Skeletal muscle tissue (tissue), 4 donors: ENCODE measurements around the gene RHO. TPM values are rescaled to one million over a fixed set of nuclear protein-coding genes. Genes with fewer than 3 reads are reported as not detected.
"Not testable (repeated sequence)": the region's sequence is repeated elsewhere in the genome, so short reads cannot be mapped to it uniquely, and the experiment has no call there.

Experiments
- H3K27ac ChIP-seq: one replicate; pipeline ENCODE4 v1.7.0; 2013; ENCODE audit warnings: mild to moderate bottlenecking, low read depth, low read length, inconsistent platforms
- H3K27me3 ChIP-seq, 3 donors: one replicate each; pipeline ENCODE4 v1.7.0; 2013; ENCODE audit warnings: low read length in 3 of 3; ENCODE audit not compliant: control insufficient read depth in 3 of 3, insufficient read depth in 3 of 3
- H3K36me3 ChIP-seq, 3 donors: one replicate each; pipeline ENCODE4 v1.7.0; 2013; ENCODE audit warnings: low read length in 3 of 3; ENCODE audit not compliant: control insufficient read depth in 3 of 3, insufficient read depth in 3 of 3
- H3K4me1 ChIP-seq, 3 donors: one replicate each; pipeline ENCODE4 v1.7.0; 2013; ENCODE audit warnings: low read length in 3 of 3, mild to moderate bottlenecking in 3 of 3; ENCODE audit not compliant: control insufficient read depth in 3 of 3, insufficient read depth in 3 of 3
- H3K4me3 ChIP-seq, 3 donors: one replicate each; pipeline ENCODE4 v1.7.0; 2013; ENCODE audit warnings: low read length in 3 of 3
- H3K9ac ChIP-seq, 3 donors: one replicate each; pipeline ENCODE4 v1.7.0; 2013; ENCODE audit warnings: low read length in 3 of 3, mild to moderate bottlenecking in 3 of 3, moderate library complexity in 2 of 3, low read depth in 1 of 3
- H3K9me3 ChIP-seq, 3 donors: one replicate each; pipeline ENCODE4 v1.7.0; 2013; ENCODE audit warnings: low read length in 3 of 3; ENCODE audit not compliant: control insufficient read depth in 3 of 3
- total RNA-seq: library from RNA; depleted of rRNA; stranded (reverse); fragments of >200 nt; gene quantifications from one replicate; pipeline ENCODE4 v1.2.3, GENCODE V29; 2014
- donor health status: Osteomylitis.

The RHO gene
- total RNA-seq, 1 donor from 2014 or later, result not detected

GRCh38 chr3:129498603-129499488 is 29.6 kb upstream of the RHO start:
- Histone ChIP-seq H3K4me1 (peaks cover 19 to 41% (median 24%) of the 10 kb centered on the region in 3 donors), H3K36me3 (peaks cover 0 to 16% (median 5%) of the 10 kb centered on the region in 3 donors)
- not testable (repeated sequence) for H3K27me3 ChIP-seq, H3K4me3 ChIP-seq, H3K9me3 ChIP-seq, H3K27ac ChIP-seq, H3K9ac ChIP-seq

GRCh38 chr3:129499604-129500333 is 28.7 kb upstream of the RHO start:
- Histone ChIP-seq H3K36me3 (peaks cover 0 to 20% (median 5%) of the 10 kb centered on the region in 3 donors), H3K27ac (peak overlapping the region; percentile 13), H3K4me1 (peaks cover 27 to 42% (median 33%) of the 10 kb centered on the region in 3 donors)
- H3K9me3 ChIP-seq, H3K27me3 ChIP-seq, H3K4me3 ChIP-seq, H3K9ac ChIP-seq: not testable (repeated sequence)

- no peak overlapping the region for H3K4me3 ChIP-seq
- H3K4me1 ChIP-seq, result peaks cover 32 to 47% (median 39%) of the 10 kb centered on the region in 3 donors
- no peaks in the 10 kb centered on the region for H3K9me3 ChIP-seq
- no peaks in the 10 kb centered on the region for H3K27me3 ChIP-seq
- H3K9ac ChIP-seq, result no peak overlapping the region
- H3K36me3 ChIP-seq, result peaks cover 0 to 20% (median 5%) of the 10 kb centered on the region in 3 donors
- H3K27ac ChIP-seq, result peak overlapping the region; percentile 13
Observed at GRCh38 chr3:129500334-129500658, 28.1 kb upstream of the RHO start.

- H3K36me3 ChIP-seq, result peaks cover 0 to 20% (median 5%) of the 10 kb centered on the region in 3 donors
- no peak overlapping the region for H3K4me3 ChIP-seq
- no peaks in the 10 kb centered on the region for H3K9me3 ChIP-seq
- H3K27me3 ChIP-seq, result no peaks in the 10 kb centered on the region
- H3K9ac ChIP-seq, result no peak overlapping the region
- H3K4me1 ChIP-seq, result peaks cover 44 to 57% (median 52%) of the 10 kb centered on the region in 3 donors
- no peak overlapping the region for H3K27ac ChIP-seq
Observed at GRCh38 chr3:129501630-129502029, 26.8 kb upstream of the RHO start.

- Histone ChIP-seq H3K4me3 (no peak overlapping the region), H3K9ac (peak overlapping the region in 1 of 3 donors; percentile 9), H3K9me3 (no peaks in the 10 kb centered on the region), H3K27me3 (no peaks in the 10 kb centered on the region), H3K27ac (peak overlapping the region; percentile 8), H3K36me3 (peaks cover 0 to 20% (median 5%) of the 10 kb centered on the region in 3 donors), H3K4me1 (peaks cover 55 to 67% (median 64%) of the 10 kb centered on the region in 3 donors)
Observed at GRCh38 chr3:129502641-129503408, 25.6 kb upstream of the RHO start.

GRCh38 chr3:129503471-129504291 is 24.8 kb upstream of the RHO start:
- Histone ChIP-seq H3K4me3 (no peak overlapping the region), H3K27me3 (no peaks in the 10 kb centered on the region), H3K27ac (peak overlapping the region; percentile 64), H3K9ac (no peak overlapping the region), H3K36me3 (peaks cover 0 to 20% (median 5%) of the 10 kb centered on the region in 3 donors), H3K9me3 (no peaks in the 10 kb centered on the region), H3K4me1 (peaks cover 57 to 67% (median 65%) of the 10 kb centered on the region in 3 donors)

GRCh38 chr3:129504471-129505100 is 23.9 kb upstream of the RHO start:
- no peak overlapping the region for H3K4me3 ChIP-seq
- H3K27me3 ChIP-seq, result no peaks in the 10 kb centered on the region
- H3K9ac ChIP-seq, result no peak overlapping the region
- H3K27ac ChIP-seq, result peak overlapping the region; percentile 64
- H3K4me1 ChIP-seq, result peaks cover 57 to 64% (median 60%) of the 10 kb centered on the region in 3 donors
- H3K36me3 ChIP-seq, result peaks cover 0 to 20% (median 5%) of the 10 kb centered on the region in 3 donors
- no peaks in the 10 kb centered on the region for H3K9me3 ChIP-seq

GRCh38 chr3:129505341-129505740 is 23.1 kb upstream of the RHO start:
- Histone ChIP-seq H3K9me3 (no peaks in the 10 kb centered on the region), H3K27me3 (no peaks in the 10 kb centered on the region), H3K9ac (no peak overlapping the region), H3K4me1 (peaks cover 60 to 61% (median 61%) of the 10 kb centered on the region in 3 donors), H3K27ac (peak overlapping the region; percentile 64), H3K36me3 (peaks cover 0 to 16% (median 2%) of the 10 kb centered on the region in 3 donors), H3K4me3 (no peak overlapping the region)
